ENCODE results near the gene CSNK1E.
A peak's percentile ranks its signal among the peaks of the same experiment; 100 is the strongest.

CSNK1E gene

DNA sequence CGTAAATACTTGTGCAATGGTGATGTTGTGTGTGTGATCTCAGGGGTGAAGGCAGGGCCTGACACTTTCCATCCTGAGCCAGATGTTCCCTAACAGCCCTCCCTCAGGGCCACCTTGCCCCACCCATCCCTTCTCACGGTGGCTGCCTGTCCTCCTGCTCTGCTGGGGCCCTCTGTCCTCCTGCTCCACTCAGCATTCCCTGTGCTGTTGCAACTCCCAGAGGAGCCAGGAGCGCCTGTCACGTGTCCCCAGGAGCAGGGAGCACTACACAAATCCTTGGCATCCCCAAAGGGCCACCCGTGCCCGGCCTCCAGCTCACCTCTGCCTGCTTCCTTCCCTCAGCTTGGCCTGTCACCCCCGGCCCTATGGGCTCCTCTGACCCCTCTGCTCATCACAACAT, 10.2 kb upstream of the CSNK1E start:
- CTCF ChIA-PET = interaction anchor here (1.2 kb wide), 1 partner anchor 104 kb away, joined by 3 read pairs; no protein-coding TSS in a partner anchor
- peak overlapping the region; percentile 44 for H3K4me3 ChIP-seq (ENCODE audit: low read depth, low read length)
- TF ChIP-seq, protein P1, sequence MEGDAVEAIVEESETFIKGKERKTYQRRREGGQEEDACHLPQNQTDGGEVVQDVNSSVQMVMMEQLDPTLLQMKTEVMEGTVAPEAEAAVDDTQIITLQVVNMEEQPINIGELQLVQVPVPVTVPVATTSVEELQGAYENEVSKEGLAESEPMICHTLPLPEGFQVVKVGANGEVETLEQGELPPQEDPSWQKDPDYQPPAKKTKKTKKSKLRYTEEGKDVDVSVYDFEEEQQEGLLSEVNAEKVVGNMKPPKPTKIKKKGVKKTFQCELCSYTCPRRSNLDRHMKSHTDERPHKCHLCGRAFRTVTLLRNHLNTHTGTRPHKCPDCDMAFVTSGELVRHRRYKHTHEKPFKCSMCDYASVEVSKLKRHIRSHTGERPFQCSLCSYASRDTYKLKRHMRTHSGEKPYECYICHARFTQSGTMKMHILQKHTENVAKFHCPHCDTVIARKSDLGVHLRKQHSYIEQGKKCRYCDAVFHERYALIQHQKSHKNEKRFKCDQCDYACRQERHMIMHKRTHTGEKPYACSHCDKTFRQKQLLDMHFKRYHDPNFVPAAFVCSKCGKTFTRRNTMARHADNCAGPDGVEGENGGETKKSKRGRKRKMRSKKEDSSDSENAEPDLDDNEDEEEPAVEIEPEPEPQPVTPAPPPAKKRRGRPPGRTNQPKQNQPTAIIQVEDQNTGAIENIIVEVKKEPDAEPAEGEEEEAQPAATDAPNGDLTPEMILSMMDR (IDR thresholded peaks at IDR 0.05; ENCODE audit: insufficient read depth, low read length, missing control alignments) = no peak
- POLR2A ChIA-PET = interaction anchor here (0.8 to 3.1 kb wide), 3 partner anchors 9 to 15 kb away, joined by 4 to 7 read pairs (median 4); no protein-coding TSS in a partner anchor
- no peak for DNase-seq (ENCODE audit: low read depth, low spot score)

DNA sequence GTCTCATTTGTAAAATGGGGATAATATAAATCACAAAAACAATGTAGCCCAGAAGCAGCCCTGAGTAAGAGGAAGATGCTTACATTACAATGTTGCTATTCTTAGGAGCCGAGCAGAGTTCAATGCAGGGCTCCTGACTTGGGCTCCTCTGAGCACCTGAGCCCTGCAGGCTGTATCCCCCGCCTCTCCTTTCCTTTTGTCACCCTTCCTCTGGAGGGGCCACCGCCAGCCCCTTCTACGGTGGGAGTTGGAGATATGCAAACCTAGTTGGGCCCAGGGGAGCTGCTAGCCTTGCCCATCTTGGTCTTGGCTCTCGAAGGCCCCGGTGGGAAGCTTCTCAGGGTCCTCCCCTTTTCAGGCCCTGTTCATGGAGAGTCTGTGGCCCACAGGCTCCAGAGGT, 8.4 kb upstream of the CSNK1E start:
- POLR2A ChIA-PET = no interaction called here
- TF ChIP-seq, protein P1 (IDR thresholded peaks at IDR 0.05; ENCODE audit: insufficient read depth, low read length, missing control alignments) = no peak
- H3K4me3 ChIP-seq (ENCODE audit: low read depth, low read length) = no peak overlapping the region
- CTCF ChIA-PET = no interaction called here
- no peak for DNase-seq (ENCODE audit: low read depth, low spot score)

DNA sequence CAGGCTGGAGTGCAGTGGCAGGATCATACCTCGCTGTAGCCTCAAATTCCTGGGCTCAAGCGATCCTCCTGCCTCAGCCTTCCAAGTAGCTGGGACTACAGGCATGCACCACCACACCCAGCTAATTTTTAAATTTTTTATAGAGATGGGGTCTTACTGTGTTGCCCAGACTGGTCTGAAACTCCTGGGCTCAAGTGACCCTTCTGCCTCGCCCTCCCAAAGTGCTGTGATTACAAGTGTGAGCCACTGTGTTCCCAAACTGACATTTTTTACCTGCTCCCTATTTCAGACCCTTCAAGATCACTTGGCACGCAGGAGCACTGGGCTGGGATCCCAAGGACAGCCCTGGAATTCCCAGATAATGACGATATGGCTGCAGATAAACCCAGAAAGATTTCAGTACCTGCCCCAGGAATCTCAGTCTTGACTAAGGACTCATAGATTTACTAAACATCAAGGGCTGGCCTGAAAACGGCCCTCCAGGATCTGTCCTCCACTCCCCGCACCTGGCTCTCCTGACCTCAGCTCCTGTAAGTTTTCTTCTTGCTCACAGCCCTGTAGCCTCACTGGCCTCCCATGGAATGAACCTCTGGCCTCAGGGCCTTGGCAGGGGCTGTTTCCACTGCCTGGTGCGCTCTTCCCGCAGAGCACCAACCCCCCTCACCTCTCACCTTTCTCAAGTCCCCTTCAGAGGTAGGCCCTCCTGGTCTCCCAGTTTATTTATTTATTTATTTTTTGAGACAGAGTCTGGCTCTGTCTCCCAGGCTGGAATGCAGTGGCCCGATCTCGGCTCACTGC, 3.6 kb upstream of the CSNK1E start:
- TF ChIP-seq, protein P1 (IDR thresholded peaks at IDR 0.05; ENCODE audit: insufficient read depth, low read length, missing control alignments) = no peak
- POLR2A ChIA-PET = interaction anchor here (0.6 kb wide), 1 partner anchor 11 kb away, joined by 3 read pairs; no protein-coding TSS in a partner anchor
- DNase-seq (ENCODE audit: low read depth, low spot score) = no peak
- no peak overlapping the region for H3K4me3 ChIP-seq (ENCODE audit: low read depth, low read length)
- CTCF ChIA-PET = no interaction called here

DNA sequence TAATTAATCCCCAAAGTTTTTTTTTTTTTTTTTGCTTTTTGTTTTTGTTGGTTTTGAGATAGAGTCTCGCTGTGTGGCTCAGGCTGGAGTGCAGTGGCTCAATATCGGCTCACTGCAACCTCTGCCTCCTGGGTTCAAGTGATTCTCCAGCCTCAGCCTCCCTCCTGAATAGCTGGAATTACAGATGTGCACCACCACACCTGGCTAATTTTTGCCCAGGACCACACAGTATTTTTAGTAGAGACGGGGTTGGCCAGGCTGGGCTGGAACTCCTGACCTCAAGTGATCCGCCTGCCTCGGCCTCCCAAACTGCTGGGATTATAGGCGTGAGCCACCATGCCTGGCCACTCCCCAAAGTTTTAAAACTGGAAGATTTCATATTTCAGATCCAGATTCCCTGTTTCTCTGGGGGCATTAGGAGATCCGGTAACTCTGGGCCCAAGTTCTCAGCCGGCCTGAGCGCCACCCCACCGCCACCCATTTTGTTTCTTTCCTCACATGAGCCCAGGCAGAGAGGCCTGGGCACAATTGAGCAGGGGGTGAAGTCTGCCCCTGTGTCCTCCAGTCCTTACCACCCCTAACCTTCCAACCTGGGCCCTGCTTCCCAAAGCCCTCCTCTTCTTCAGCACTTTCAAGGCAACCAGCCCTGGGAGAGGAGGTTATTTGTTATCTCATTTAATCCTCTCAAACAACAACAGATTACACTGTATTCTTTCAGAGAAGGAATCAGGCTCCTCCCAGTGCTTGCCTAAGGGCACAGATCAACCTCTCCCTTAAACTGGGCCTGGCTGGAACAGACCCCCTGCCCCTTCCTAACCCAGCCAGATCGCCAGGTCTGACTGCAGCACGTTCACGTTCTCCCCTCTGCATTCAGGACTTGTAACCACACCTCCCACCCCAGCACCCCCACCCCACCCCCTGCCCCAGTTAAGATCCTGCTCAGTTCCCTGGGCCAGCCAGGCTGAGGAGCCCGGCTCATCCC, 1.9 kb upstream of the CSNK1E start:
- no peak for DNase-seq (ENCODE audit: low read depth, low spot score)
- POLR2A ChIA-PET = interaction anchor here (0.9 to 1.5 kb wide), 3 partner anchors 9 to 117 kb away, joined by 3 to 7 read pairs (median 3); partner anchors contain the start of genes MAFF and TMEM184B
- CTCF ChIA-PET = interaction anchor here (0.6 to 0.8 kb wide), 3 partner anchors 11 to 204 kb away, joined by 3 read pairs; no protein-coding TSS in a partner anchor

DNA sequence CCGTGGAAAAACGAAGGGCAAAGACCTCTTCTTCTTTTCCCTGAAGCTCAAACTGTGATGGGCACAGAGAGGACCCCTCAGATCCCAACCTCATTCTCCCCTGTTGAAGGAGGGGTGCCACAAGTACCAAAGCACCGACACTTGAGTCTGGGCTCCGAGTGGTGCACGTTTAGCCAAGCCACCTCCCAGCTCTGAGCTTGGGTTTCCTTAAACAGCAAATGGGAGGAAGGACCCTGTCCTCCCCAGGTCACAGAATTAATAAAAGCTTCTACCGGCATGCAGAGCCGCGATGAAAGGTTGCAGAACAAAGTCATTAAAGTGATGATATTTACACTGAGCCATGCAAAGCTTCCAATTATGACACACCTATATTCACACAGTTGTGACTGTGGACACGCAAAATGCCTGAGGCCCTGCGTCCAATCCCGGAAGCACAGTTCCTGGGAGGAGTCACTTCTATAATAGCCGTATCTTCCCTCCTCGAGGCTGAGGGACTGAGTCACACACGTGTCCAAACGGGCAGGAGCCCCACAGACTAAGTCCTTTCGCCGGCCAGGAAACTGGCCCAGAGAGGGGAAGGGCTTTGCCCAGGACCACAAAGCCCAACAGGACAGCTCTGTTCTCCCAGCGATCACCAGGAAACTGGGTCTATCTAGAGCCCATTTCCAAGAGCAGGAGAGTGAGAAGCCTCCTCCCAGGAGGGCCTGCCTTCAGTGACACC, 922 bp upstream of the CSNK1E start:
- ChIA-PET CTCF (interaction anchor here (0.7 to 1.2 kb wide), 2 partner anchors 35 to 266 kb away, joined by 3 read pairs; no protein-coding TSS in a partner anchor), POLR2A (interaction anchor here (0.6 to 1.5 kb wide), 6 partner anchors 10 to 250 kb away, joined by 3 to 7 read pairs (median 3); partner anchors contain the start of genes MAFF and TMEM184B)
- TF ChIP-seq, protein P1 (IDR thresholded peaks at IDR 0.05; ENCODE audit: insufficient read depth, low read length, missing control alignments) = no peak
- H3K4me3 ChIP-seq (ENCODE audit: low read depth, low read length) = peak overlapping the region; percentile 57
- DNase-seq (ENCODE audit: low read depth, low spot score) = peak; percentile 80

More for the DNA sequence above, 1.9 kb upstream of the CSNK1E start:
- H3K4me3 ChIP-seq (ENCODE audit: low read depth, low read length) = no peak overlapping the region
- TF ChIP-seq, protein P1 (IDR thresholded peaks at IDR 0.05; ENCODE audit: insufficient read depth, low read length, missing control alignments) = no peak

Measured in AG04449 (cell line).